ENCODE measurements around the gene SEC61B. TPM values are rescaled to one million over a fixed set of nuclear protein-coding genes. Genes with fewer than 3 reads are reported as not detected.

Gene SEC61B
- total RNA-seq, 2 donors from 2014 or later, result 86.6 to 104 TPM

DNA sequence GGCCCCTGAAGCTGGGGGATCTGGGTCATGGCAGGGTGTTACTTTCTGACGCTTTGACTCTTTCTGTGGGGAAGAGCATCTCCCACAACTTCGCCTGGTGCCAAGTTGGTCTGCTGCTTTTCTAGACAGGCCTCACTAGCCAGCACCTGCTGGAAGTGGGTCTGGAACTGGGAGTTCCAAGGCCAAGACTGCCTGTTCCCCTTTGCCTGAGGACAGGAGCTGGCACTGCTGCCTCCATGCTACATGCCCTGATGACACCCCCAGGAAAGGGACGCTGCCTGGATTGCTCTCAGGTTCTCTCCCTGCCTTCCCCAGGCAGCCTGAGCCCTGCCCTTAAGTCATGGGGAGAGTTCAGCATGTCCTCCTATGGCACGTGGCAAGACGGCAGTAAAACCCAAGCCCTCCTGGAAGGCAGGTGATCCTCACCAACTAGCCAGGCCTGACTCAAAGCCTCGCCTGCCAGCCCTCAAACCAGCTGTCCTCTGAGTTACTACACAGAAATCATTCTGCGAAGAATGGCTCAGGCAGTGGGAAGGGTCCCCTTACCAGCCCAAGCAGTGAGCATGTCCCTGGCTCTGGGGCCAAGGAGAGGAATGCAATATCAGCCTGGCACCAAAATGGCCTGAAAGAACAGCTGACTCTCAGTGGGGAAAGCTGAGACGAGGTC is 35.8 kb downstream of the SEC61B start:
- Histone ChIP-seq H3K27ac (no peak overlapping the region), H3K9me3 (no peaks in the 10 kb centered on the region), H3K27me3 (no peaks in the 10 kb centered on the region), H3K4me3 (no peak overlapping the region), H3K36me3 (replicated peaks in 1 of 2; ENCODE audit: insufficient read depth in 1 of 2, low read depth in 2 of 2) (no peaks in the 10 kb centered on the region), H3K4me1 (peaks cover 19% of the 10 kb centered on the region)
- 88 to 90% methylated on average over 6 to 8 of the region's 8 CpGs for WGBS, 2 donors
- intact Hi-C loops (cut with DNase I), result no loop called here
- ATAC-seq, result no peak
- no peak for DNase-seq
- TF ChIP-seq POLR2A (IDR thresholded peaks at IDR 0.05) (no peak), CTCF (IDR thresholded peaks at IDR 0.05) (no peak)

GRCh38 chr9:99259231-99259918 is 37.3 kb downstream of the SEC61B start:
- Histone ChIP-seq H3K27me3 (no peaks in the 10 kb centered on the region), H3K36me3 (replicated peaks in 1 of 2; ENCODE audit: insufficient read depth in 1 of 2, low read depth in 2 of 2) (no peaks in the 10 kb centered on the region), H3K4me1 (peaks cover 19% of the 10 kb centered on the region), H3K27ac (peak overlapping the region in 3 of 4 donors; percentile 75 to 79 (median 75)), H3K4me3 (peak overlapping the region in 1 of 2 donors; percentile 25), H3K9me3 (no peaks in the 10 kb centered on the region)
- 6 to 11% methylated on average over 13 to 27 of the region's 27 CpGs for WGBS, 2 donors
- ATAC-seq (peak; percentile 97), DNase-seq (peak; percentile 88 to 95 (median 92))
- intact Hi-C loops (cut with DNase I), result no loop called here
- TF ChIP-seq CTCF (IDR thresholded peaks at IDR 0.05) (no peak), POLR2A (IDR thresholded peaks at IDR 0.05) (peak in 2 of 3 donors; percentile 69 to 77)

- H3K27ac ChIP-seq, result no peak overlapping the region
- DNase-seq (no peak), ATAC-seq (no peak)
- intact Hi-C loops (cut with DNase I), result no loop called here
- no peaks in the 10 kb centered on the region for H3K36me3 ChIP-seq (replicated peaks in 1 of 2; ENCODE audit: insufficient read depth in 1 of 2, low read depth in 2 of 2)
- no peak overlapping the region for H3K4me3 ChIP-seq
- no peaks in the 10 kb centered on the region for H3K9me3 ChIP-seq
- H3K27me3 ChIP-seq, result no peaks in the 10 kb centered on the region
- TF ChIP-seq POLR2A (IDR thresholded peaks at IDR 0.05), result no peak
- no peak for TF ChIP-seq CTCF (IDR thresholded peaks at IDR 0.05)
- peaks cover 28% of the 10 kb centered on the region for H3K4me1 ChIP-seq
- 85 to 88% methylated on average over 2 of the region's 2 CpGs for WGBS, 2 donors
Observed at GRCh38 chr9:99261923-99262322, 39.8 kb downstream of the SEC61B start.

DNA sequence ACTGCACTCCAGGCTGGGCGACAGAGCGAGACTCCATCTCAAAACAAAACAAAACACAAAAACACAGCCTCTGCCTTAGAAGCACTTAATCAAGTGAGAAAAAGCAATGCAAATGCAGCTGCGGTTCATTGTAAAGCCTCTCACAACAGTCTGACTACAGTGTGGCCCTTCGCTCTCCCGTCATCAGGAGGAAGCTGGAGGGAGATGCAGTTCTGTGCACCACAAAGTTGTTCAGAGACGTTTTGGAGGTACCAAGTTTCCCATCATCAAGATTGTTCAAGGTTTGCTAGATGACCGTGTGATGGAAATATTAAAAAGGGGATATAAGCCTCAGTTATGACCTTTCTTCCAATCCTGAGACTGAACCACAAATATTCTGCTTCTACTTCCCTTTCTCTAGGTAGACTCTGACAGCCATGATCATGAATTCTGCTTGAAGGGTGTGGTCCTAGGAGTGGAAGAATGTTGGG is 40.9 kb downstream of the SEC61B start:
- WGBS, 2 donors, result 71 to 79% methylated on average over 7 of the region's 7 CpGs
- DNase-seq (no peak), ATAC-seq (no peak)
- no peaks in the 10 kb centered on the region for H3K9me3 ChIP-seq
- intact Hi-C loops (cut with DNase I), result no loop called here
- peaks cover 28% of the 10 kb centered on the region for H3K4me1 ChIP-seq
- H3K4me3 ChIP-seq, result no peak overlapping the region
- no peaks in the 10 kb centered on the region for H3K36me3 ChIP-seq (replicated peaks in 1 of 2; ENCODE audit: insufficient read depth in 1 of 2, low read depth in 2 of 2)
- no peak for TF ChIP-seq CTCF (IDR thresholded peaks at IDR 0.05)
- no peak for TF ChIP-seq POLR2A (IDR thresholded peaks at IDR 0.05)
- no peaks in the 10 kb centered on the region for H3K27me3 ChIP-seq
- H3K27ac ChIP-seq, result no peak overlapping the region

All from body of pancreas (tissue), 4 donors.